GM18517 (cell line): Measurements from ENCODE around the gene ABCC8.
"Not testable (repeated sequence)": the region's sequence is repeated elsewhere in the genome, so short reads cannot be mapped to it uniquely, and the experiment has no call there.

Experiments used
- ATAC-seq: cut with Tn5 transposase; IDR thresholded peaks from one replicate; pipeline ENCODE4 v1.9.1; 2021; ENCODE audit warnings: mild to moderate bottlenecking, moderate library complexity; ENCODE audit not compliant: unreplicated experiment

The ABCC8 gene

GRCh38 chr11:17434108-17434507 is 42.5 kb downstream of the ABCC8 start:
- ATAC-seq: no peak

GRCh38 chr11:17432002-17432401 is 44.6 kb downstream of the ABCC8 start:
- ATAC-seq: no peak

- ATAC-seq: no peak
Observed at GRCh38 chr11:17431139-17431538, 45.5 kb downstream of the ABCC8 start.

GRCh38 chr11:17430616-17431015 is 46.0 kb downstream of the ABCC8 start:
- ATAC-seq: no peak

GRCh38 chr11:17428925-17429324 is 47.7 kb downstream of the ABCC8 start:
- ATAC-seq: no peak

GRCh38 chr11:17428261-17428660 is 48.4 kb downstream of the ABCC8 start:
- no peak for ATAC-seq

- ATAC-seq: not testable (repeated sequence)
Observed at GRCh38 chr11:17426233-17426632, 50.4 kb downstream of the ABCC8 start.

GRCh38 chr11:17423533-17424310 is 52.9 kb downstream of the ABCC8 start:
- ATAC-seq: no peak

GRCh38 chr11:17421781-17422180 is 54.9 kb downstream of the ABCC8 start:
- ATAC-seq: no peak

- no peak for ATAC-seq
Observed at GRCh38 chr11:17418444-17419081, 58.1 kb downstream of the ABCC8 start.

GRCh38 chr11:17416492-17416891 is 60.2 kb downstream of the ABCC8 start:
- no peak for ATAC-seq

- ATAC-seq: no peak
Observed at GRCh38 chr11:17415523-17416104, 61.0 kb downstream of the ABCC8 start.

GRCh38 chr11:17414992-17415391 is 61.7 kb downstream of the ABCC8 start:
- ATAC-seq: no peak

- ATAC-seq: no peak
Observed at GRCh38 chr11:17414317-17414737, 62.3 kb downstream of the ABCC8 start.

GRCh38 chr11:17413414-17414316 is 63.0 kb downstream of the ABCC8 start:
- ATAC-seq: no peak

- no peak for ATAC-seq
Observed at GRCh38 chr11:17412488-17413180, 64.0 kb downstream of the ABCC8 start.

GRCh38 chr11:17411418-17411817 is 65.2 kb downstream of the ABCC8 start:
- no peak for ATAC-seq

- no peak for ATAC-seq
Observed at GRCh38 chr11:17410606-17411379, 65.9 kb downstream of the ABCC8 start.

- ATAC-seq: no peak
Observed at GRCh38 chr11:17408641-17409040, 68.0 kb downstream of the ABCC8 start.

GRCh38 chr11:17408026-17408425 is 68.6 kb downstream of the ABCC8 start:
- ATAC-seq: no peak
